GM12801 (cell line): Measurements from ENCODE around the gene FABP3.

Experiments used
- CTCF ChIP-seq: IDR thresholded peaks from one replicate; pipeline ENCODE4 v1.5.1; 2011; ENCODE audit warnings: control low read depth; ENCODE audit not compliant: insufficient read length; ENCODE audit errors: extremely low read depth

FABP3 gene

GRCh38 chr1:31382379-31382989, 9.6 kb upstream of the FABP3 start:
- TF ChIP-seq CTCF: no peak

GRCh38 chr1:31381394-31382294, 8.8 kb upstream of the FABP3 start:
- no peak for TF ChIP-seq CTCF

GRCh38 chr1:31380181-31380580, 7.3 kb upstream of the FABP3 start:
- no peak for TF ChIP-seq CTCF

GRCh38 chr1:31378001-31378400, 5.1 kb upstream of the FABP3 start:
- no peak for TF ChIP-seq CTCF

- no peak for TF ChIP-seq CTCF
These were observed 4.5 kb upstream of the FABP3 start for GRCh38 chr1:31377364-31377863.

GRCh38 chr1:31376375-31377134, 3.7 kb upstream of the FABP3 start:
- no peak for TF ChIP-seq CTCF
